Pons (tissue), 1 donor: ENCODE data around the gene CLCA2.
"Not testable (repeated sequence)": the region's sequence is repeated elsewhere in the genome, so short reads cannot be mapped to it uniquely, and the experiment has no call there.

Source experiments
- DNase-seq: peaks from one replicate; pipeline ENCODE4 v3.0.0-alpha.2; 2016; ENCODE audit warnings: low spot score

Gene CLCA2

GRCh38 chr1:86477682-86478081 lies 53.7 kb downstream of the CLCA2 start:
- no peak for DNase-seq

GRCh38 chr1:86478416-86479156 lies 54.6 kb downstream of the CLCA2 start:
- no peak for DNase-seq

GRCh38 chr1:86481966-86482365 lies 58.0 kb downstream of the CLCA2 start:
- no peak for DNase-seq

- DNase-seq: no peak
These were observed 63.3 kb downstream of the CLCA2 start for GRCh38 chr1:86487131-86487810.

GRCh38 chr1:86487811-86488141 lies 63.8 kb downstream of the CLCA2 start:
- DNase-seq: no peak

GRCh38 chr1:86489242-86489878 lies 65.4 kb downstream of the CLCA2 start:
- no peak for DNase-seq

- no peak for DNase-seq
These were observed 67.4 kb downstream of the CLCA2 start for GRCh38 chr1:86491171-86491950.

- no peak for DNase-seq
These were observed 74.3 kb downstream of the CLCA2 start for GRCh38 chr1:86498281-86498680.

- no peak for DNase-seq
These were observed 76.1 kb downstream of the CLCA2 start for GRCh38 chr1:86499987-86500593.

GRCh38 chr1:86500714-86501113 lies 76.7 kb downstream of the CLCA2 start:
- DNase-seq: no peak

- not testable (repeated sequence) for DNase-seq
These were observed 78.2 kb downstream of the CLCA2 start for GRCh38 chr1:86502125-86502646.

GRCh38 chr1:86502721-86503405 lies 78.9 kb downstream of the CLCA2 start:
- no peak for DNase-seq

- no peak for DNase-seq
These were observed 79.6 kb downstream of the CLCA2 start for GRCh38 chr1:86503406-86504136.

GRCh38 chr1:86504137-86504479 lies 80.1 kb downstream of the CLCA2 start:
- no peak for DNase-seq

GRCh38 chr1:86504895-86505563 lies 81.1 kb downstream of the CLCA2 start:
- DNase-seq: no peak

- no peak for DNase-seq
These were observed 81.6 kb downstream of the CLCA2 start for GRCh38 chr1:86505564-86505902.
